ENCODE results near the gene PUS10.

GRCh38 chr2:61057562-61057961 lies 39.5 kb upstream of the PUS10 start:
- TF ChIP-seq JUNB (IDR thresholded peaks at IDR 0.05), result no peak
- no peak for TF ChIP-seq PBX3 (IDR thresholded peaks at IDR 0.05)
- TF ChIP-seq, protein P1, sequence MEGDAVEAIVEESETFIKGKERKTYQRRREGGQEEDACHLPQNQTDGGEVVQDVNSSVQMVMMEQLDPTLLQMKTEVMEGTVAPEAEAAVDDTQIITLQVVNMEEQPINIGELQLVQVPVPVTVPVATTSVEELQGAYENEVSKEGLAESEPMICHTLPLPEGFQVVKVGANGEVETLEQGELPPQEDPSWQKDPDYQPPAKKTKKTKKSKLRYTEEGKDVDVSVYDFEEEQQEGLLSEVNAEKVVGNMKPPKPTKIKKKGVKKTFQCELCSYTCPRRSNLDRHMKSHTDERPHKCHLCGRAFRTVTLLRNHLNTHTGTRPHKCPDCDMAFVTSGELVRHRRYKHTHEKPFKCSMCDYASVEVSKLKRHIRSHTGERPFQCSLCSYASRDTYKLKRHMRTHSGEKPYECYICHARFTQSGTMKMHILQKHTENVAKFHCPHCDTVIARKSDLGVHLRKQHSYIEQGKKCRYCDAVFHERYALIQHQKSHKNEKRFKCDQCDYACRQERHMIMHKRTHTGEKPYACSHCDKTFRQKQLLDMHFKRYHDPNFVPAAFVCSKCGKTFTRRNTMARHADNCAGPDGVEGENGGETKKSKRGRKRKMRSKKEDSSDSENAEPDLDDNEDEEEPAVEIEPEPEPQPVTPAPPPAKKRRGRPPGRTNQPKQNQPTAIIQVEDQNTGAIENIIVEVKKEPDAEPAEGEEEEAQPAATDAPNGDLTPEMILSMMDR (IDR thresholded peaks at IDR 0.05), result no peak
- TF ChIP-seq CHD4 (IDR thresholded peaks at IDR 0.05; ENCODE audit: borderline replicate concordance), result no peak
- TF ChIP-seq CBX2 (IDR thresholded peaks at IDR 0.05; ENCODE audit: borderline replicate concordance, low read depth), result no peak
- no peak for TF ChIP-seq MAZ (IDR thresholded peaks at IDR 0.05; ENCODE audit: borderline replicate concordance, low read depth, low read length)
- no peak for TF ChIP-seq POLR2A (IDR thresholded peaks at IDR 0.05; ENCODE audit: low read length)
- no peak for TF ChIP-seq JUN (IDR thresholded peaks at IDR 0.05)
- no peak for TF ChIP-seq MAX (IDR thresholded peaks at IDR 0.05)

All from A549 (cell line).